Stomach smooth muscle (tissue), 2 donors: ENCODE results near the gene CEP131.

Experiments
- H3K27ac ChIP-seq: one replicate; pipeline ENCODE4 v1.7.0; 2013; ENCODE audit warnings: mild to moderate bottlenecking, low read length, inconsistent platforms
- H3K27me3 ChIP-seq, 2 donors: one replicate each; pipeline ENCODE4 v1.7.0; 2013; ENCODE audit warnings: low read length in 2 of 2; ENCODE audit not compliant: insufficient read depth in 2 of 2, control insufficient read depth in 1 of 2
- H3K36me3 ChIP-seq, 2 donors: one replicate each; pipeline ENCODE4 v1.7.0; 2013; ENCODE audit warnings: low read length in 2 of 2; ENCODE audit not compliant: control insufficient read depth in 2 of 2, insufficient read depth in 2 of 2
- H3K4me1 ChIP-seq: one replicate; pipeline ENCODE4 v1.7.0; 2013; ENCODE audit warnings: low read length; ENCODE audit not compliant: control insufficient read depth, insufficient read depth
- H3K4me3 ChIP-seq, 2 donors: one replicate each; pipeline ENCODE4 v1.7.0; 2013; ENCODE audit warnings: low read length in 2 of 2
- H3K9ac ChIP-seq, 2 donors: one replicate each; pipeline ENCODE4 v1.7.0; 2013; ENCODE audit warnings: low read length in 2 of 2, mild to moderate bottlenecking in 1 of 2
- H3K9me3 ChIP-seq, 2 donors: one replicate each; pipeline ENCODE4 v1.7.0; 2013; ENCODE audit warnings: low read length in 2 of 2; ENCODE audit not compliant: control insufficient read depth in 2 of 2
- donor health status: healthy.
- donor health status: Pancreatic carcinoma.

The CEP131 gene

DNA sequence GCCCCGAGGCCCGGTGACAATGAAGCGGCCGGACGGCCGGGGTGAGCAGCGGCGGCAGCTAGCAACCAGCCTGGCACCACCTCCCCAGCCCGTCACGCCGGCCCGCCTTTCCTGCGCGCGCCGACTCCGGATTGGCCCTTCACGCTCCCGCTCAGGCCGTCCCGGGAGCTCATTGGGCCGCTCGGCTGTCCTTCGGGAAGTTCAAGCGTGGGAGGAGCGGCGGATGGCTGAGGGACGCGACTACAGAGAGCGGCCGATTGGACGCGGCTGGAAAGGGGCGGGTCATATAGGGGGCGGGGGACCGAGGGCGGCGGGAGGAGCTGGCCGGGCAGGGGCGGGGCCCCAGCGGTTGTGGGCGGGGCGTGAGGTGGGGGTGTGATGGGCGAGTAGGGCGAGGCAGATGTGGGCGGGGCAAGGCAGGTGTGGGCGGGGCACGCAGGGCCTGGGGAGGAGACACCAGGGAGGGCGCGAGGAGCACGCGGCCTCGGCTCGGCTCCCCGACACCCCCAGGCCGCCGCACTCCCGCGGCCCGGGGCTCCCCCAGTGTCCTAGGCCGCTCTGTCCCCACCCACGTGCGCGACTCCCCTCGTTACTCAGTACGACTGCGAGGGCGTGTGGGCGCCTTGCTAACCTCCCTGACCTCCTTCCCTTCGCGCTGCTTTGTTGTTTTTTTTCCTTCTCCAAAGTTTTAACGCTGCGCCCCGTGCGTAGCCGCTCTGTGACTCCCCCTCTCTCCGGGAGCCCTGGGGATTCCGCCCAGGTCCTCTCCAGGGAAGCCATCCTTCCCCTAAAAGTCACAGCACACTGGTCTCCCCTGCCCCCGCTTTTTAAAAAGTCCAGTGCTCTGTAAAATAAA is at the start of gene CEP131:
Gene CEP131 (minus strand): TSS at position 60 of the 856 bp plus-strand sequence. CDS start 2,909 bp downstream, outside the sequence.
- Histone ChIP-seq H3K27ac (no peak within 1 kb of the TSS), H3K27me3 (no peaks in the 10 kb centered on the region), H3K9me3 (no peaks in the 10 kb centered on the region), H3K4me1 (peaks cover 23% of the 10 kb centered on the region), H3K36me3 (peaks cover 0 to under 1% of the 10 kb centered on the region in 2 donors), H3K9ac (peak within 1 kb of the TSS; percentile 58 to 59), H3K4me3 (peak within 1 kb of the TSS; percentile 62 to 75)

DNA sequence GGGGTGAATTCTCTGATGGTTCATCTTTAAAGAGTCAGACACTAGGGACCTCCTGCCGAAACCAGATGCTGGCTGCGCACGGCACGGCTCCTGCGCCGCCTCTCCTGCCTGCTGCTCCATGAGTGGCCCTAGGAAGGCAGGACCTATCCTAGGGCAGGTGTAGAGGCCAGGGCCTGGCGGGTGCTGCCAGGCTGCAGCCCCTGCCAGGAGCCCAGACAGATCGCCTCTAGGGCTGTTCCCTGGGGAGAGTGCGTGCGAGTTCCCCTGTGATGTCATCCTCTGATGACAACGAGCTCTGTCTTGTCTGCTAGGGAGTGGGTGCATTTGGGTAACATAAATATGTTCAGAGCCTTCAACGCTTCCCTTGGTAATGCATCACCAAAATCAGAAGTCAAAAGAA is 48.5 kb upstream of the CEP131 start:
- Histone ChIP-seq H3K4me3 (no peak overlapping the region), H3K9ac (no peak overlapping the region), H3K4me1 (no peaks in the 10 kb centered on the region), H3K36me3 (peaks cover 29 to 46% of the 10 kb centered on the region in 2 donors), H3K27me3 (no peaks in the 10 kb centered on the region), H3K9me3 (no peaks in the 10 kb centered on the region), H3K27ac (no peak overlapping the region)

- Histone ChIP-seq H3K9ac (no peak overlapping the region), H3K4me3 (no peak overlapping the region), H3K27me3 (no peaks in the 10 kb centered on the region), H3K9me3 (no peaks in the 10 kb centered on the region), H3K36me3 (peaks cover 25 to 48% of the 10 kb centered on the region in 2 donors), H3K27ac (no peak overlapping the region), H3K4me1 (no peaks in the 10 kb centered on the region)
Observed at GRCh38 chr17:81270279-81270678, 47.5 kb upstream of the CEP131 start.

GRCh38 chr17:81267390-81268067 is 44.8 kb upstream of the CEP131 start:
- Histone ChIP-seq H3K9ac (no peak overlapping the region), H3K27ac (no peak overlapping the region), H3K27me3 (no peaks in the 10 kb centered on the region), H3K9me3 (no peaks in the 10 kb centered on the region), H3K4me3 (no peak overlapping the region), H3K36me3 (peaks cover 16 to 36% of the 10 kb centered on the region in 2 donors), H3K4me1 (no peaks in the 10 kb centered on the region)

- H3K27me3 ChIP-seq, result no peaks in the 10 kb centered on the region
- no peak overlapping the region for H3K4me3 ChIP-seq
- peaks cover 13 to 37% of the 10 kb centered on the region in 2 donors for H3K36me3 ChIP-seq
- no peak overlapping the region for H3K9ac ChIP-seq
- no peak overlapping the region for H3K27ac ChIP-seq
- H3K4me1 ChIP-seq, result no peaks in the 10 kb centered on the region
- no peaks in the 10 kb centered on the region for H3K9me3 ChIP-seq
Observed at GRCh38 chr17:81265576-81265975, 42.8 kb upstream of the CEP131 start.

- H3K36me3 ChIP-seq, result peaks cover 12 to 37% of the 10 kb centered on the region in 2 donors
- H3K9ac ChIP-seq, result no peak overlapping the region
- no peak overlapping the region for H3K27ac ChIP-seq
Observed at GRCh38 chr17:81264640-81265039, 41.9 kb upstream of the CEP131 start.

GRCh38 chr17:81263371-81264181 is 40.8 kb upstream of the CEP131 start:
- Histone ChIP-seq H3K4me1 (no peaks in the 10 kb centered on the region), H3K9ac (no peak overlapping the region), H3K27me3 (no peaks in the 10 kb centered on the region), H3K36me3 (peaks cover 18 to 39% of the 10 kb centered on the region in 2 donors), H3K27ac (no peak overlapping the region), H3K4me3 (no peak overlapping the region), H3K9me3 (no peaks in the 10 kb centered on the region)

More at GRCh38 chr17:81264640-81265039, 41.9 kb upstream of the CEP131 start:
- Histone ChIP-seq H3K4me3 (no peak overlapping the region), H3K4me1 (no peaks in the 10 kb centered on the region), H3K27me3 (no peaks in the 10 kb centered on the region), H3K9me3 (no peaks in the 10 kb centered on the region)

DNA sequence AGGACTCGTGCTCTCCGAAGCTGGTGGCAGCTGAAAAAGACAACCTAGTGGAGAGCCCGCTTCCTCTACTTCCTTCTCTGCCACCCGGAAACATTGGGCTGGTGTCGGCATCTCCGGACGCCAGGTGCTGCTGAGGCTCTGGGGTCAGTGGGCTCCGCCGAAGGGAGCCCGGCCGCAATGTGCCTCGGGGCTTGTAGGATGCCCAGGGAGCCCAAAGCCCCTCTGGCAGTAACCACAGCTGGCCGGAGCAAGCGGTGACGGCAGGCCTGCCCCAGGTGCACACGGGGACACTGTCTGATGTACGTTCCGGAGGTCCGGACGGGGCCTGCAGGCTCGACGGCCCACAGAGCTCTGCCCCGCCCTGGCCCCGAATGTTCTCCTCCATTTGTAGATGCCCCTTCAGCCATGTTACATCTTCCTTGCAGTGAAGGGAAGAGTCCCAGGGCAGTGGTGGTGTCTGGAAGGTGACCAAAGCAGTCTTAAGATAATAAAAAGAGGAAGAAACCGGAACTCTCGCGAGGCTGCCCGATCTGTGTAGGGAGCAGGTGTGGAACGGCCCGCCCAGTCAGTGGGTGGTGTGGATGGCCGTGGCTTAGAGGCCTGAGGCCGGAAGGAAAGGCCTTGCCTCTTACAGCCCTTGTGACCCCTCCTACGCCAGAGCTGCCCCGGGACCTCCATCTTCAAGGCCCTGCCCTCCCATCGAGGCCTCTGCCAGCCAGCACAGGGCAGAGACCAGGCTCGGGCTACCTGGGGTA is 39.0 kb upstream of the CEP131 start:
- Histone ChIP-seq H3K27me3 (no peaks in the 10 kb centered on the region), H3K36me3 (peaks cover 18 to 32% of the 10 kb centered on the region in 2 donors), H3K9ac (no peak overlapping the region), H3K27ac (no peak overlapping the region), H3K9me3 (no peaks in the 10 kb centered on the region), H3K4me3 (no peak overlapping the region), H3K4me1 (no peaks in the 10 kb centered on the region)

DNA sequence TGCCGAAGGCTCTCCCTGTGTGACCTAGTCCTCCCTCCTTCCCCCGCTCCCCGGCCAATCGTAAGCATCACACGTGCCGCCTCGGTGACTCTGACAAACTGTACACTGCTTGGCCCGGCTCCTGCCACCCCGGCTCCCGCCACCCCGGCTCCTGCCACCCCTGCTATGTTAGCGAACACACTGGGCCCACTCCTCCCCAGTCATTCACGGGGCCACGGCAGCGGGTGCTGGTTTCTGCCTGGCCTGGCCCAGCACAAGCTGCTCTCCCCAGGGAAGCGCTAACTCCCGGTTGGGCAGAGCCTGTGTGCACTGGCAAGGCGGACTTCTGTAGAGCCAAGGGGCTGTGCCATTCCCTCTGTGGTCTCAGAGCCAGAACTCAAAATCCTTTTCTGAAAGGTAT is 38.3 kb upstream of the CEP131 start:
- Histone ChIP-seq H3K4me1 (peaks cover 3% of the 10 kb centered on the region), H3K9me3 (no peaks in the 10 kb centered on the region), H3K36me3 (peaks cover 18 to 30% of the 10 kb centered on the region in 2 donors), H3K27ac (no peak overlapping the region), H3K9ac (no peak overlapping the region), H3K4me3 (no peak overlapping the region), H3K27me3 (no peaks in the 10 kb centered on the region)

- no peak overlapping the region for H3K9ac ChIP-seq
- H3K36me3 ChIP-seq, result peaks cover 18 to 27% of the 10 kb centered on the region in 2 donors
- no peaks in the 10 kb centered on the region for H3K9me3 ChIP-seq
- peaks cover 7% of the 10 kb centered on the region for H3K4me1 ChIP-seq
- no peaks in the 10 kb centered on the region for H3K27me3 ChIP-seq
- H3K27ac ChIP-seq, result no peak overlapping the region
- H3K4me3 ChIP-seq, result no peak overlapping the region
Observed at GRCh38 chr17:81260641-81261040, 37.9 kb upstream of the CEP131 start.
